Astrocyte (in vitro differentiated cells and primary cell): Measurements from ENCODE around the gene EXD2.

ENCODE experiments used
- CTCF ChIP-seq: IDR thresholded peaks from 2 replicates; pipeline ENCODE4 v1.5.1; 2011; ENCODE audit warnings: low read depth, mild to moderate bottlenecking, inconsistent platforms, low read length, moderate library complexity; ENCODE audit not compliant: insufficient read depth
- EZH2 ChIP-seq: IDR thresholded peaks from 2 replicates; pipeline ENCODE4 v1.6.1; 2012; ENCODE audit warnings: mild to moderate bottlenecking, low read length, inconsistent platforms; ENCODE audit not compliant: insufficient read depth

GRCh38 chr14:69291891-69292561 lies 100.7 kb downstream of the EXD2 start:
- TF ChIP-seq CTCF (no peak), EZH2 (no peak)
